HepG2 (cell line): ENCODE measurements around the gene SNX13. TPM values are rescaled to one million over a fixed set of nuclear protein-coding genes. Genes with fewer than 3 reads are reported as not detected.

Experiments
- HNRNPL ChIP-seq: fragments of 200-400 bp; formaldehyde crosslinking; IDR thresholded peaks from 2 replicates; pipeline ENCODE4 v1.6.1; 2017; ENCODE audit warnings: mild to moderate bottlenecking, low read depth, low read length
- ISX ChIP-seq: sonication (generic); formaldehyde crosslinking; conservative IDR thresholded peaks from 2 replicates; pipeline ENCODE4 v1.5.0; 2020; ENCODE audit warnings: missing genetic modification reagents
- MAFF ChIP-seq: IDR thresholded peaks from 2 replicates; pipeline ENCODE4 v1.6.1; 2011; ENCODE audit warnings: low read depth, low read length, improper control_type of control experiment
- MED1 ChIP-seq: sonication (generic); formaldehyde crosslinking; IDR thresholded peaks from 2 replicates; pipeline ENCODE4 v1.4.0; 2020; ENCODE audit warnings: missing genetic modification reagents
- NKX3-1 ChIP-seq: sonication (generic); formaldehyde crosslinking; IDR thresholded peaks from 2 replicates; pipeline ENCODE4 v1.5.0; 2020; ENCODE audit warnings: missing genetic modification reagents
- RELA ChIP-seq: sonication (generic); formaldehyde crosslinking; IDR thresholded peaks from 2 replicates; pipeline ENCODE4 v1.4.0; 2020; ENCODE audit warnings: missing genetic modification reagents
- TP53 ChIP-seq: sonication (generic); formaldehyde crosslinking; conservative IDR thresholded peaks from 2 replicates; pipeline ENCODE4 v1.4.0; 2020; ENCODE audit warnings: missing genetic modification reagents
- XRCC5 ChIP-seq: fragments of 200-400 bp; formaldehyde crosslinking; optimal IDR thresholded peaks from 2 replicates; pipeline ENCODE3; 2017; ENCODE audit warnings: mild to moderate bottlenecking, low read length
- ZNF468 ChIP-seq: sonication (generic); formaldehyde crosslinking; IDR thresholded peaks from 2 replicates; pipeline ENCODE4 v1.8.0; 2022; ENCODE audit warnings: mild to moderate bottlenecking, moderate library complexity, missing genetic modification reagents
- ZNF556 ChIP-seq: sonication (generic); formaldehyde crosslinking; IDR thresholded peaks from 2 replicates; pipeline ENCODE4 v1.4.0; 2020; ENCODE audit warnings: mild to moderate bottlenecking, missing genetic modification reagents, borderline replicate concordance
- ZNF605 ChIP-seq: sonication (generic); formaldehyde crosslinking; IDR thresholded peaks from 2 replicates; pipeline ENCODE4 v1.8.0; 2022; ENCODE audit warnings: mild to moderate bottlenecking, missing genetic modification reagents
- ZNF670 ChIP-seq: sonication (generic); formaldehyde crosslinking; IDR thresholded peaks from 2 replicates; pipeline ENCODE4 v1.8.0; 2022; ENCODE audit warnings: mild to moderate bottlenecking, missing genetic modification reagents, borderline replicate concordance
- ZNF850 ChIP-seq: sonication (generic); formaldehyde crosslinking; conservative IDR thresholded peaks from 2 replicates; pipeline ENCODE4 v1.9.0; 2021; ENCODE audit warnings: mild to moderate bottlenecking, missing genetic modification reagents
- ZSCAN29 ChIP-seq: sonication (generic); formaldehyde crosslinking; conservative IDR thresholded peaks from 2 replicates; pipeline ENCODE4 v1.4.0; 2020; ENCODE audit warnings: mild to moderate bottlenecking, missing genetic modification reagents
- polyA plus RNA-seq, 8 experiments: library from polyadenylated mRNA; depleted of rRNA in 3 of 8; stranded (reverse) in 7 of 8; unstranded in 1 of 8; fragments of >200 nt; fragmentation: Illumina TruSeq in 4 of 8; extraction: Trizol in 4 of 8; gene quantifications; 2 replicates each; pipeline versions ENCODE4 v1.2.1 to v1.2.3, GENCODE V29; 2011 to 2016; ENCODE audit warnings: low read depth in 4 of 8, missing spikeins in 1 of 8, mixed read lengths in 1 of 8; ENCODE audit not compliant: insufficient read depth in 1 of 8
- total RNA-seq, 5 experiments: library from RNA; depleted of rRNA; stranded (reverse); fragments of >200 nt; fragmentation: Illumina TruSeq; extraction: Trizol; gene quantifications; 2 replicates each; pipeline ENCODE4 v1.2.3, GENCODE V29; 2016; ENCODE audit warnings: low read depth in 1 of 5
- TF ChIP-seq, protein P1 (sequence below): sonication (generic); formaldehyde crosslinking; IDR thresholded peaks from 2 replicates; pipeline ENCODE4 v1.4.0; 2020; ENCODE audit warnings: missing genetic modification reagents, mild to moderate bottlenecking, borderline replicate concordance
- TF ChIP-seq, protein P2 (sequence below): sonication (generic); formaldehyde crosslinking; IDR thresholded peaks from 2 replicates; pipeline ENCODE4 v1.4.0; 2020; ENCODE audit warnings: missing genetic modification reagents

The SNX13 gene
- total and polyA plus RNA-seq, 2 of the 13 experiments (the other 11 are each of a cell fraction or from before 2014, with no cell fraction given), result 14.3 to 32.3 TPM

DNA sequence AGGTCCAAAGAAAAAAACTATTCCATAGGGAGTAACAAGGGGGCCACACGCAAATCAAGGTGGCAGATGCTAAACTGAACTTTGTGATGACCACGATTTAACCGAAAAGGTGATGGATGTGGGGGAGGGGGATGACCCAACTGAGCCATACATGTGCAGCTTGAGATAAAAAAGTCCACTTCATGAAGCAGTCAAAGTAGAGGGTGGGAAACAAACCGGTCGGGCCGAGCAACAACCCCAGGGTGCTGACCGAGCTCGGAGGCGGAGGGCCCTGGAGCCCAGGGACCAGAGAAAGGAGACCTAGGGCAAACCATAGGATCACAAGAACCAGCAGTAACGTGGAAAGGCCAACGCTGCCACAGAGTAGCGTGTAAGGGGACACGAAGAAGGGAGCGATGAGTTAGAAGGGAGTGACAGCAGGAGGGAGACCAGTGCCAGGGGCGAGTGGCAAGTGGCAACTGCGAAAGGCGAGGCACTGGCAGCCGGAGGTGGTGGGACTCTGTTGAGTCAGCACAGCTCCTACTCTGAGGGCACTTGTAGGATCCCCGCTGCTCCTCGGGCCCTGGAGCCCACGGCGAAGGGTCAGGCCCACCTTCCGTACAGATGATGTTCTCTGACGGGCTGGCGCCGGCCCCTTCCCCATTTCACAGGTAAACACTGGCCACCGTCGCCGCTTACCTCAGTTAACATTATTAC, 540 bp downstream of the SNX13 start (continued):
- peak; percentile 69; the same call in 1 of the 2 replicates for TF ChIP-seq HNRNPL
- TF ChIP-seq, protein P1, sequence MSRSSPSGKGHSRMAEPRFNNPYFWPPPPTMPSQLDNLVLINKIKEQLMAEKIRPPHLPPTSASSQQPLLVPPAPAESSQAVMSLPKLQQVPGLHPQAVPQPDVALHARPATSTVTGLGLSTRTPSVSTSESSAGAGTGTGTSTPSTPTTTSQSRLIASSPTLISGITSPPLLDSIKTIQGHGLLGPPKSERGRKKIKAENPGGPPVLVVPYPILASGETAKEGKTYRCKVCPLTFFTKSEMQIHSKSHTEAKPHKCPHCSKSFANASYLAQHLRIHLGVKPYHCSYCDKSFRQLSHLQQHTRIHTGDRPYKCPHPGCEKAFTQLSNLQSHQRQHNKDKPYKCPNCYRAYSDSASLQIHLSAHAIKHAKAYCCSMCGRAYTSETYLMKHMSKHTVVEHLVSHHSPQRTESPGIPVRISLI (CRISPR knock-in tag), result peak; percentile 73; the same call in 1 of the 2 replicates
- TF ChIP-seq ZSCAN29 (CRISPR knock-in tag), result 0 out of 2 replicates have a peak, but pooled peaks have one; percentile 32
- TF ChIP-seq ZNF468 (CRISPR knock-in tag), result no peak
- TF ChIP-seq TP53 (CRISPR knock-in tag), result 0 out of 2 replicates have a peak, but pooled peaks have one; percentile 45
- TF ChIP-seq, protein P2, sequence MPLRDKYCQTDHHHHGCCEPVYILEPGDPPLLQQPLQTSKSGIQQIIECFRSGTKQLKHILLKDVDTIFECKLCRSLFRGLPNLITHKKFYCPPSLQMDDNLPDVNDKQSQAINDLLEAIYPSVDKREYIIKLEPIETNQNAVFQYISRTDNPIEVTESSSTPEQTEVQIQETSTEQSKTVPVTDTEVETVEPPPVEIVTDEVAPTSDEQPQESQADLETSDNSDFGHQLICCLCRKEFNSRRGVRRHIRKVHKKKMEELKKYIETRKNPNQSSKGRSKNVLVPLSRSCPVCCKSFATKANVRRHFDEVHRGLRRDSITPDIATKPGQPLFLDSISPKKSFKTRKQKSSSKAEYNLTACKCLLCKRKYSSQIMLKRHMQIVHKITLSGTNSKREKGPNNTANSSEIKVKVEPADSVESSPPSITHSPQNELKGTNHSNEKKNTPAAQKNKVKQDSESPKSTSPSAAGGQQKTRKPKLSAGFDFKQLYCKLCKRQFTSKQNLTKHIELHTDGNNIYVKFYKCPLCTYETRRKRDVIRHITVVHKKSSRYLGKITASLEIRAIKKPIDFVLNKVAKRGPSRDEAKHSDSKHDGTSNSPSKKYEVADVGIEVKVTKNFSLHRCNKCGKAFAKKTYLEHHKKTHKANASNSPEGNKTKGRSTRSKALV, result peak; percentile 37; the same call in 1 of the 2 replicates
- 0 out of 2 replicates have a peak, but pooled peaks have one; percentile 57 for TF ChIP-seq ISX (CRISPR knock-in tag)
- peak; percentile 13; the same call in 1 of the 2 replicates for TF ChIP-seq MED1 (CRISPR knock-in tag)
- TF ChIP-seq ZNF670 (CRISPR knock-in tag), result peak; percentile 59; the same call in 1 of the 2 replicates
- TF ChIP-seq RELA (CRISPR knock-in tag), result no peak
- TF ChIP-seq ZNF850, result peak; percentile 80; the same call in 1 of the 2 replicates
- peak; percentile 26; the same call in 1 of the 2 replicates for TF ChIP-seq ZNF556 (CRISPR knock-in tag)
- 0 out of 2 replicates have a peak, but pooled peaks have one; percentile 27 for TF ChIP-seq ZNF605 (CRISPR knock-in tag)
- TF ChIP-seq NKX3-1 (CRISPR knock-in tag), result 0 out of 2 replicates have a peak, but pooled peaks have one; percentile 28
- peak; percentile 29 for TF ChIP-seq XRCC5
- 0 out of 2 replicates have a peak, but pooled peaks have one; percentile 3 for TF ChIP-seq MAFF
- TF ChIP-seq, all 625 proteins: peak for 37
